NT2/D1 (cell line): Measurements from ENCODE around the gene USH1C.

Source experiments
- SUZ12 ChIP-seq: IDR thresholded peaks from 2 replicates; pipeline ENCODE4 v1.6.1; 2011; ENCODE audit not compliant: insufficient read length, insufficient read depth; ENCODE audit errors: extremely low read depth
- YY1 ChIP-seq: IDR thresholded peaks from 2 replicates; pipeline ENCODE4 v1.6.1; 2011; ENCODE audit not compliant: insufficient read length, insufficient read depth
- ZNF274 ChIP-seq: IDR thresholded peaks from 2 replicates; pipeline ENCODE4 v1.6.1; 2011; ENCODE audit warnings: mild to moderate bottlenecking, low read depth, low read length

DNA sequence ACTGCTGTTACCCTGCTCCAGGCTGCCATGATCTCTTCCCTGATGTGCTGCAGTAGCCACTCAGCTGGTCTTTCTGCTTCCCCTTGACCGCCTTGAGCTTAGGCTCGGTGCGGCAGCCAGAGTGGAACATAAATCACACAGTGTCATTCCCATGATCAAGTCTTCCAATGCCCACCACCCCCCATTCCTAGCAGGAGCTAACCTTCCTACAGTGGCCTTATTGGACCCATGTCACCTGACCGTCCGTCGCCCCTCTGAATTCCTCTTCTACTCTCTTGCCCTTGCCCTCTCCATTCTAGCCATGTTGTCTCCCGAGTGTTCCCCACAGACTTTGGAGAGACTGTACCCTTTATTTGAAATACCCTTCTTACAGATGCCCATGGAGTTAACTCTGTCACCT is 46.2 kb upstream of the USH1C start:
- TF ChIP-seq YY1, result no peak
- TF ChIP-seq ZNF274, result no peak
- no peak for TF ChIP-seq SUZ12
